Kidney epithelial cell (primary cell): Measurements from ENCODE around the gene FGD5. TPM values are rescaled to one million over a fixed set of nuclear protein-coding genes. Genes with fewer than 3 reads are reported as not detected.

ENCODE experiments used
- DNase-seq: peaks from one replicate; pipeline ENCODE4 v3.0.0-alpha.2; 2010; ENCODE audit warnings: low read depth
- H3K27me3 ChIP-seq: 2 replicates; pipeline ENCODE4 v1.6.0; 2011; ENCODE audit warnings: low read length; ENCODE audit not compliant: control insufficient read depth, insufficient read depth
- H3K36me3 ChIP-seq: 2 replicates; pipeline ENCODE4 v1.5.1; 2011; ENCODE audit warnings: low read length; ENCODE audit not compliant: control insufficient read depth, insufficient read depth
- H3K4me3 ChIP-seq: 2 replicates; pipeline ENCODE4 v1.5.1; 2011; ENCODE audit warnings: low read depth, mild to moderate bottlenecking, control low read depth, low read length
- CTCF ChIP-seq: IDR thresholded peaks from 2 replicates; pipeline ENCODE4 v1.5.1; 2011; ENCODE audit warnings: mild to moderate bottlenecking, moderate library complexity, low read length, control low read depth, inconsistent platforms; ENCODE audit not compliant: insufficient read depth, poor library complexity, severe bottlenecking
- total RNA-seq: library from RNA; depleted of rRNA; stranded (reverse); fragments of >200 nt; gene quantifications from 2 replicates; pipeline ENCODE4 v1.2.3, GENCODE V29; 2015

The FGD5 gene
- total RNA-seq, 1 donor from 2014 or later: 1.4 TPM

- TF ChIP-seq CTCF: no peak
- Histone ChIP-seq H3K27me3 (peaks cover 8% of the 10 kb centered on the region), H3K36me3 (no peaks in the 10 kb centered on the region), H3K4me3 (no peak overlapping the region)
- DNase-seq: no peak
These were observed 108.5 kb downstream of the FGD5 start for GRCh38 chr3:14927308-14927707.

- Histone ChIP-seq H3K27me3 (no peaks in the 10 kb centered on the region), H3K36me3 (no peaks in the 10 kb centered on the region), H3K4me3 (no peak overlapping the region)
- TF ChIP-seq CTCF: no peak
- DNase-seq: no peak
These were observed 110.7 kb downstream of the FGD5 start for GRCh38 chr3:14929310-14930074.

GRCh38 chr3:14933820-14934425, 115.2 kb downstream of the FGD5 start:
- Histone ChIP-seq H3K27me3 (no peaks in the 10 kb centered on the region), H3K4me3 (no peak overlapping the region), H3K36me3 (no peaks in the 10 kb centered on the region)
- no peak for DNase-seq
- no peak for TF ChIP-seq CTCF

GRCh38 chr3:14935592-14936345, 117.0 kb downstream of the FGD5 start:
- no peak for TF ChIP-seq CTCF
- Histone ChIP-seq H3K36me3 (no peaks in the 10 kb centered on the region), H3K4me3 (no peak overlapping the region), H3K27me3 (no peaks in the 10 kb centered on the region)
- DNase-seq: no peak

GRCh38 chr3:14938954-14939353, 120.2 kb downstream of the FGD5 start:
- no peak for DNase-seq
- Histone ChIP-seq H3K4me3 (no peak overlapping the region), H3K36me3 (no peaks in the 10 kb centered on the region), H3K27me3 (no peaks in the 10 kb centered on the region)
- no peak for TF ChIP-seq CTCF
